Activated CD8-positive, alpha-beta T cell treated with anti-CD3 and anti-CD28 coated beads, Interleukin-2, amount 10 ng/mL, durations not matched to agents 7 days and 5 days (primary cell): ENCODE data around the gene PLEKHA4. TPM values are rescaled to one million over a fixed set of nuclear protein-coding genes. Genes with fewer than 3 reads are reported as not detected.
"Not testable (repeated sequence)": the region's sequence is repeated elsewhere in the genome, so short reads cannot be mapped to it uniquely, and the experiment has no call there.

Experiments
- ATAC-seq: fragments of 150-1000 bp; cut with Tn5 transposase; one replicate; pipeline ENCODE4 v1.10.0; 2021; ENCODE audit warnings: moderate library complexity
- CTCF ChIA-PET: fragments of 350-600 bp; sonication (Branson Sonifier 250); formaldehyde crosslinking; loops from one replicate; lab custom pipeline; 2021; ENCODE audit warnings: antibody characterized with exemption; lab: Charles Lee
- POLR2A ChIA-PET: fragments of 350-600 bp; sonication (Branson Sonifier 250); formaldehyde crosslinking; loops from one replicate; lab custom pipeline; 2021; ENCODE audit warnings: antibody characterized with exemption; lab: Charles Lee
- DNase-seq: peaks from one replicate; pipeline ENCODE4 v3.0.0-alpha.2; 2020
- H3K27ac Mint-ChIP-seq: one replicate; pipeline ENCODE4 v1.8.0; 2021; ENCODE audit warnings: mild to moderate bottlenecking, mixed read lengths
- H3K27me3 Mint-ChIP-seq: one replicate; pipeline ENCODE4 v1.8.0; 2021; ENCODE audit warnings: low read depth, mixed read lengths
- H3K36me3 Mint-ChIP-seq: one replicate; pipeline ENCODE4 v1.8.0; 2021; ENCODE audit warnings: low read depth, mixed read lengths
- H3K4me1 Mint-ChIP-seq: one replicate; pipeline ENCODE4 v1.8.0; 2021; ENCODE audit warnings: low read depth, mixed read lengths
- H3K4me3 Mint-ChIP-seq: one replicate; pipeline ENCODE4 v1.8.0; 2021; ENCODE audit warnings: mild to moderate bottlenecking, mixed read lengths
- H3K9me3 Mint-ChIP-seq: one replicate; pipeline ENCODE4 v1.8.0; 2022; ENCODE audit warnings: mixed read lengths; ENCODE audit not compliant: insufficient read depth
- total RNA-seq, 2 experiments: library from RNA; stranded (reverse); gene quantifications; one replicate each; pipeline ENCODE4 v1.2.3, GENCODE V29; 2021

PLEKHA4 gene
- total RNA-seq, 2 experiments from 2014 or later = 4.4 to 4.6 TPM

DNA sequence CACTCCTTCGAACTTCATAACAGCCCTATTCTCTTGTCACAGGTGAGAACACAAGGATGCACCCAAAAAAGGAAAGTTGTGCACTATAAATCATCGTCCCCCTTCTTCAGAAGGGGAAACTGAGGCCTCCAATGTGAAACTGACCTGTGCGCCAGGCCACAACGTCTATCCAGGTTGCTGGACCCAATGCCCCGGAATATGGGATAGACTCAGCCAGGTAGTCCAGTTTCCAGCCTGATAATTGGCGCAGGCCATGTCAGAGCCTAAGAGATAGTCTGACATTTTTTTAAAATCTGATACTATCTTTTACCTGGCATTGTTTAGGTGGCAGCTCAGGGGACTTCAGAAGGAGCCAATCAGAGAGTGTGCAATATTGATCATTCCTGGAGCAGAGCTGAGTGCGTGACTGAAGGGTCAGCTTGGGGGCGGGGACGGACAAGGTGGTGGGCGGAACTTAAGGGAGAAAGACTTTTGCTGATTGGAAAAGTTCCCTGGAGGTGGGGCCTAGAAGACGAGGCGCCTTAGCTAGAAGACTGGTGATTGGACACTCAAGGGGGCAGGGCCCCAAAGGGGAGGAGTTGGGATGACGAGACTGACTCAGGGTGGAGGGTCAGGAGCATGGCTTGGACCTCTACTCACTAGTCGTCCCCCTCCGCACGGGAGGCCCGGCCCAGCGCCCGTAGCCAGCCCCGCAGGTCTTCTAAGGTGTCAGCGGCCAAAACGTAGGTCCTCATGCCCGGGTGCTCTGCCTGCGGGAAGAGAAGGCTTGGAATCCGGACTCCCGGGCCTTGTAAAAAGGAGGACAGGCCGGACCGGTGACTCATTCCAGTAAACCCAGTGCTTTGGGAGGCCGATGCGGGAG is 8.5 kb downstream of the PLEKHA4 start:
- no peaks in the 10 kb centered on the region for H3K9me3 Mint-ChIP-seq
- peak overlapping the region; percentile 83 for H3K4me3 Mint-ChIP-seq
- H3K4me1 Mint-ChIP-seq = peaks cover 4% of the 10 kb centered on the region
- ChIA-PET POLR2A (no interaction called here), CTCF (no interaction called here)
- H3K36me3 Mint-ChIP-seq = no peaks in the 10 kb centered on the region
- ATAC-seq = peak; percentile 10
- H3K27me3 Mint-ChIP-seq = no peaks in the 10 kb centered on the region
- DNase-seq = peak; percentile 28
- no peak overlapping the region for H3K27ac Mint-ChIP-seq

- ChIA-PET CTCF (interaction anchor here (1.1 kb wide), 1 partner anchor 17 kb away, joined by 5 read pairs; no protein-coding TSS in a partner anchor), POLR2A (interaction anchor here (0.6 to 1.4 kb wide), 3 partner anchors 13 to 20 kb away, joined by 4 to 8 read pairs (median 5); partner anchors contain the start of gene PPP1R15A)
- ATAC-seq (peak; percentile 92), DNase-seq (peak; percentile 88)
- H3K4me3 Mint-ChIP-seq = peak overlapping the region; percentile 83
- H3K27me3 Mint-ChIP-seq = no peaks in the 10 kb centered on the region
- no peaks in the 10 kb centered on the region for H3K9me3 Mint-ChIP-seq
- peak overlapping the region; percentile 89 for H3K27ac Mint-ChIP-seq
- H3K4me1 Mint-ChIP-seq = peaks cover 4% of the 10 kb centered on the region
- no peaks in the 10 kb centered on the region for H3K36me3 Mint-ChIP-seq
Measured at GRCh38 chr19:48858984-48859710, 9.3 kb downstream of the PLEKHA4 start.

- ATAC-seq = no peak
- peaks cover 4% of the 10 kb centered on the region for H3K4me1 Mint-ChIP-seq
- ChIA-PET CTCF (interaction anchor here (1.0 to 1.2 kb wide), 2 partner anchors 12 to 14 kb away, joined by 4 to 6 read pairs; no protein-coding TSS in a partner anchor), POLR2A (interaction anchor here (0.8 kb wide), 1 partner anchor 15 kb away, joined by 3 read pairs; no protein-coding TSS in a partner anchor)
- no peaks in the 10 kb centered on the region for H3K36me3 Mint-ChIP-seq
- DNase-seq = no peak
- no peaks in the 10 kb centered on the region for H3K9me3 Mint-ChIP-seq
- H3K27ac Mint-ChIP-seq = no peak overlapping the region
- H3K27me3 Mint-ChIP-seq = no peaks in the 10 kb centered on the region
- no peak overlapping the region for H3K4me3 Mint-ChIP-seq
Measured at GRCh38 chr19:48856921-48857320, 11.5 kb downstream of the PLEKHA4 start.

DNA sequence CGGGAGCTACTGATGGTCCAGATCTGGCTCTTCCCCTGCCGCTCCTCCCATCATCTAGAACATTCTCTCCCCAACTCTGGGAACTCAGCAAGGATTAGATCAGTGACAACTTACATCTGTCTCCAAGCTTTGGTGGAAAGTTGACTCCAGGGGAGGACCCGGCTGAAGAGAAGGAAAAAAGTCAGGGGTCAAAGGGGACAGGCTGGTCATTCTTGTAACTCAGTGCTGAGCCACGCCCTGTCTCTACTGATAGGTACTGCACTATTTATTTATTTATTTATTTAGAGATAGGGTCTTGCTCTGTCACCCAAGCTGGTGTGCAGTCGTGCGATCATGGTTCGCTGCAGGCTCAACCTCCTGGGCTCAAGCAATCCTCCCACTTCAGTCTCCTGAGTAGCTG is 14.3 kb downstream of the PLEKHA4 start:
- DNase-seq (no peak), ATAC-seq (no peak)
- H3K27ac Mint-ChIP-seq = no peak overlapping the region
- H3K4me1 Mint-ChIP-seq = peaks cover 1% of the 10 kb centered on the region
- no peaks in the 10 kb centered on the region for H3K27me3 Mint-ChIP-seq
- no peaks in the 10 kb centered on the region for H3K9me3 Mint-ChIP-seq
- POLR2A ChIA-PET = no interaction called here
- CTCF ChIA-PET = interaction anchor here (1.2 kb wide), 1 partner anchor 12 kb away, joined by 5 read pairs; no protein-coding TSS in a partner anchor
- H3K36me3 Mint-ChIP-seq = no peaks in the 10 kb centered on the region
- no peak overlapping the region for H3K4me3 Mint-ChIP-seq

GRCh38 chr19:48853483-48853882 is 14.9 kb downstream of the PLEKHA4 start:
- no peak overlapping the region for H3K27ac Mint-ChIP-seq
- H3K4me1 Mint-ChIP-seq = no peaks in the 10 kb centered on the region
- H3K36me3 Mint-ChIP-seq = no peaks in the 10 kb centered on the region
- H3K27me3 Mint-ChIP-seq = no peaks in the 10 kb centered on the region
- CTCF ChIA-PET = interaction anchor here (1.3 to 2.5 kb wide), 2 partner anchors 11 to 58 kb away, joined by 4 to 13 read pairs; no protein-coding TSS in a partner anchor
- POLR2A ChIA-PET = no interaction called here
- H3K4me3 Mint-ChIP-seq = no peak overlapping the region
- ATAC-seq = no peak
- no peaks in the 10 kb centered on the region for H3K9me3 Mint-ChIP-seq
- no peak for DNase-seq

DNA sequence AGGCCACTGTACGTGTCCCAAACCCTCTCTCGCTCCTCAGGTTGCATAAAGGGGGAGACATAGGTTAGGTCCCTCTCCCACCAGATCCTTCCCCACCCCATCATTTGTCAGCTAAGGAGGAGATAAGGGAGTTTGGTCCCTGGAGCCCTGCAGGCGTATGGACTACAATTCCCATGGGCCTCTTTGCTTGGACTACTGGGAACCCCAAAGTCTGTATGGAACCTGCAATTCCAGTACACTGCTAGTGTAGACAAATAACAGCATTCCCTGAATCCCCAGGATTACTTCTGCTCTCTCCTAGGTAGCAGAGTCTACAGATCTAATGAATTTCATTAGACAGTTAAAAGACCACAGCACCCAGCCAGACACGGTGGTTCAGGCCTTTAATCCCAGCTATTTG is 16.1 kb downstream of the PLEKHA4 start:
- Mint-ChIP-seq H3K27me3 (no peaks in the 10 kb centered on the region), H3K4me3 (no peak overlapping the region), H3K9me3 (no peaks in the 10 kb centered on the region), H3K27ac (no peak overlapping the region), H3K4me1 (no peaks in the 10 kb centered on the region), H3K36me3 (no peaks in the 10 kb centered on the region)
- POLR2A ChIA-PET = no interaction called here
- ATAC-seq (no peak), DNase-seq (no peak)
- CTCF ChIA-PET = interaction anchor here (1.0 to 2.5 kb wide), 3 partner anchors 10 to 57 kb away, joined by 3 to 13 read pairs (median 4); no protein-coding TSS in a partner anchor

DNA sequence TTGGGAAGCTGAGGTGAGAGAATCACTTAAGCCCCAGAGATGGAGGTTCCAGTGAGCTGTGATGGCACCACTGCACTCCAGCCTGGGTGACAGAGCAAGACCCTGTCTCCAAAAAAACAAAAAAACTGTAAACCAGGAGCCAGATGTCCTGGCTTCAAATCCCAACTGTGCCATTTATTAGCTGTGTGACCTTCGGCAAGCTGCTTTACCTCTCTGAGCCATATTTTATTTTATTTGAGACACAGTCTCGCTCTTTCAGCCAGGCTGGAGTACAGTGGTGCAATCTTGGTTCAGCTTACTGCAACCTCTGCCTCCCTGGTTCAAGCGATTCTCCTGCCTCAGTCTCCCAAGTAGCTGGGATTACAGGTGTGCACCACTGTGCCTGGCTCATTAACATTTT is 21.8 kb downstream of the PLEKHA4 start:
- ATAC-seq, H3K27ac Mint-ChIP-seq, H3K9me3 Mint-ChIP-seq, H3K27me3 Mint-ChIP-seq, DNase-seq, H3K4me1 Mint-ChIP-seq, H3K4me3 Mint-ChIP-seq, H3K36me3 Mint-ChIP-seq: not testable (repeated sequence)
- POLR2A ChIA-PET = interaction anchor here (1.3 kb wide), 1 partner anchor 27 kb away, joined by 4 read pairs; no protein-coding TSS in a partner anchor
- CTCF ChIA-PET = interaction anchor here (5.8 to 8.7 kb wide), 3 partner anchors 51 to 124 kb away, joined by 39 to 127 read pairs (median 112); no protein-coding TSS in a partner anchor

DNA sequence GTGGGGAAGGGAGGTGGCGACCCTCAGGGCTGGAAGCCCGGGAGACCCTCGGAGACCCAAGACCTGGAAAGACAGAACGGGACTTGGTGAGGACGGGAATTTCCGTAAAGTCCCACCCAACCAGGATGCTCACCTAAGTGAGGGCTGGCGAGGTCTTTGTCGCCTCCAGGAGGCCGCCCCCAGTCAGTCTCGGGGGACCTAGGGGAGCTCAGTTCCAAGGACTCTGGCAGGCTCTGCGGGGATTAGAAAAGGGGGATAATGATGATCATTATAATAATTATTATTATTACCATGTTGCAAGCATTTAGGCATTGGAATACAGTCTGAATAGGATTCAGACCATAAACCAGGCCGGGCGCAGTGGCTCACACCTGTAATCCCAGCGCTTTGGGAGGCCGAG is 23.0 kb downstream of the PLEKHA4 start:
- H3K27me3 Mint-ChIP-seq = no peaks in the 10 kb centered on the region
- H3K27ac Mint-ChIP-seq = no peak overlapping the region
- H3K9me3 Mint-ChIP-seq = no peaks in the 10 kb centered on the region
- no peak overlapping the region for H3K4me3 Mint-ChIP-seq
- ChIA-PET POLR2A (no interaction called here), CTCF (interaction anchor here (1.6 to 8.7 kb wide), 6 partner anchors 9 to 199 kb away, joined by 5 to 127 read pairs (median 30); partner anchors contain the start of genes CA11, GYS1, HSD17B14 and RUVBL2)
- no peak for DNase-seq
- ATAC-seq = no peak
- no peaks in the 10 kb centered on the region for H3K4me1 Mint-ChIP-seq
- no peaks in the 10 kb centered on the region for H3K36me3 Mint-ChIP-seq

- ChIA-PET POLR2A (interaction anchor here (0.5 kb wide), 1 partner anchor 661 kb away, joined by 3 read pairs; no protein-coding TSS in a partner anchor), CTCF (interaction anchor here (0.6 to 8.7 kb wide), 9 partner anchors 9 to 354 kb away, joined by 3 to 127 read pairs (median 8); partner anchors contain the start of genes CA11, GYS1, HSD17B14 and RUVBL2)
- DNase-seq (no peak), ATAC-seq (no peak)
- no peaks in the 10 kb centered on the region for H3K27me3 Mint-ChIP-seq
- H3K27ac Mint-ChIP-seq = no peak overlapping the region
- H3K9me3 Mint-ChIP-seq = no peaks in the 10 kb centered on the region
- no peaks in the 10 kb centered on the region for H3K4me1 Mint-ChIP-seq
- H3K4me3 Mint-ChIP-seq = no peak overlapping the region
- no peaks in the 10 kb centered on the region for H3K36me3 Mint-ChIP-seq
Measured at GRCh38 chr19:48844472-48844871, 23.9 kb downstream of the PLEKHA4 start.

DNA sequence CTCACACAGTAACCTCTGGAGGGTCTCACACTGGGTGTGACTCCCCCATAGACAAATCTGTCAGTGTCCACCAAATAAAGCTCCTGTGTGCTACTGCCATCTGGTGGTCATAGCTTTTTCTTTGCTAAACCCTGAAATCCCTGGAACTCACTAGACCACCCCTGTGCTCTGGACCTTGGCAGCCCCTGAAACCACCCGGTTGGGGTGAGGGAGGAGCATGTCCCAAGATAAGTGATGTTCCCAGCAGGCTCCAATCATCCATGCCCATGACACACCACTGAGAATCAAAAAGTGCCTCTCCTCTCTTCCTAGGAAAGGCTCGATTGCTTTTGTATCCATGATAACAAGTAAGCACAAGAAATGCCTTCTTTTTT is 25.6 kb downstream of the PLEKHA4 start:
- ATAC-seq = peak; percentile 57
- H3K9me3 Mint-ChIP-seq = no peaks in the 10 kb centered on the region
- peaks cover 2% of the 10 kb centered on the region for H3K4me1 Mint-ChIP-seq
- H3K27me3 Mint-ChIP-seq = no peaks in the 10 kb centered on the region
- no peak overlapping the region for H3K27ac Mint-ChIP-seq
- CTCF ChIA-PET = interaction anchor here (0.6 to 8.7 kb wide), 46 partner anchors 10 to 476 kb away, joined by 3 to 127 read pairs (median 4); partner anchors contain the start of genes CA11, DBP, FUT1 and NUCB1
- POLR2A ChIA-PET = interaction anchor here (0.6 to 1.2 kb wide), 3 partner anchors 22 to 978 kb away, joined by 3 to 4 read pairs (median 3); no protein-coding TSS in a partner anchor
- H3K36me3 Mint-ChIP-seq = no peaks in the 10 kb centered on the region
- H3K4me3 Mint-ChIP-seq = no peak overlapping the region
- peak; percentile 72 for DNase-seq

- Mint-ChIP-seq H3K9me3 (no peaks in the 10 kb centered on the region), H3K27me3 (no peaks in the 10 kb centered on the region), H3K27ac (no peak overlapping the region), H3K36me3 (no peaks in the 10 kb centered on the region), H3K4me3 (no peak overlapping the region), H3K4me1 (peaks cover 9% of the 10 kb centered on the region)
- DNase-seq (no peak), ATAC-seq (no peak)
- ChIA-PET CTCF (interaction anchor here (0.7 to 8.7 kb wide), 23 partner anchors 10 to 196 kb away, joined by 3 to 127 read pairs (median 6); partner anchors contain the start of genes CA11, FUT1, IZUMO1 and NUCB1), POLR2A (interaction anchor here (1.0 kb wide), 1 partner anchor 31 kb away, joined by 3 read pairs; no protein-coding TSS in a partner anchor)
Measured at GRCh38 chr19:48841571-48841970, 26.8 kb downstream of the PLEKHA4 start.
